Transverse colon (tissue), 4 donors: ENCODE measurements around the gene PRLR. TPM values are rescaled to one million over a fixed set of nuclear protein-coding genes. Genes with fewer than 3 reads are reported as not detected.

ENCODE experiments used
- DNase-seq: peaks from one replicate; pipeline ENCODE4 v3.0.0-alpha.2; 2019
- H3K27ac ChIP-seq, 4 donors: fragments of 200-600 bp; sonication (generic); 2 replicates each; pipeline ENCODE4 v1.5.1; 2016 to 2018; ENCODE audit warnings: inconsistent platforms in 4 of 4
- H3K27me3 ChIP-seq: fragments of 200-600 bp; sonication (generic); 2 replicates; pipeline ENCODE4 v1.5.1; 2017; ENCODE audit warnings: inconsistent platforms
- H3K36me3 ChIP-seq, 4 donors: fragments of 200-600 bp; sonication (generic); 2 replicates each; pipeline ENCODE4 v1.5.1; 2017 to 2019; ENCODE audit warnings: inconsistent platforms in 4 of 4
- H3K4me1 ChIP-seq, 4 donors: fragments of 200-600 bp; sonication (generic); 2 replicates each; pipeline ENCODE4 v1.5.1; 2017 to 2020; ENCODE audit warnings: inconsistent platforms in 4 of 4
- H3K4me3 ChIP-seq, 4 donors: fragments of 200-600 bp; sonication (generic); 1 replicate in 1 of 4; 2 replicates in 3 of 4; pipeline versions ENCODE4 v1.5.1 to v1.6.1; 2017 to 2019; ENCODE audit warnings: inconsistent platforms in 4 of 4
- H3K9me3 ChIP-seq, 2 donors: fragments of 200-600 bp; sonication (generic); 2 replicates each; pipeline ENCODE4 v1.5.1; 2017 to 2019; ENCODE audit warnings: inconsistent platforms in 2 of 2
- EP300 ChIP-seq: sonication (generic); formaldehyde crosslinking; IDR thresholded peaks from one replicate; pipeline ENCODE4 v1.6.1; 2017; ENCODE audit warnings: antibody characterized with exemption, low read depth
- POLR2A ChIP-seq: fragments of 450-650 bp; IDR thresholded peaks from one replicate; pipeline ENCODE4 v1.6.1; 2016; ENCODE audit warnings: antibody characterized with exemption, mild to moderate bottlenecking, moderate library complexity
- POLR2AphosphoS5 ChIP-seq, 3 donors: sonication (generic); formaldehyde crosslinking; IDR thresholded peaks; one replicate each; pipeline ENCODE4 v1.6.1; 2016; ENCODE audit warnings: antibody characterized with exemption in 3 of 3
- WGBS, 2 donors: methylation state at CpG; one replicate each; pipeline ENCODE4 v1.1.5; 2018; ENCODE audit warnings: low coverage in 1 of 2; 5-methylcytosine and 5-hydroxymethylcytosine counted together
- in situ Hi-C, 4 donors: fragments of 200-750 bp; cut with MboI; loops; one replicate each; pipeline versions ENCODE4 v1.15.0 to v1.15.1; 2017; ENCODE audit warnings: low sequenced_read_pairs in 3 of 4, low pct_ligation_motif_present in 1 of 4, low pct_unique_long_range_greater_than_20kb in 1 of 4
- intact Hi-C: fragments of 100-400 bp; cut with DNase I; formaldehyde crosslinking; loops from one replicate; pipeline ENCODE4 v1.15.1; 2023; ENCODE audit warnings: low total_unique reads
- total RNA-seq, 4 donors: library from RNA; depleted of rRNA; stranded (reverse); fragments of >200 nt; gene quantifications; one replicate each; pipeline ENCODE4 v1.1.0, GENCODE V29; 2016
- TF ChIP-seq, protein P1 (sequence below), 5 experiments: fragments of 200-600 bp in 3 of 5; fragments of 450-650 bp in 2 of 5; sonication (generic) in 3 of 5; IDR thresholded peaks; 1 replicate in 2 of 5; 2 replicates in 3 of 5; pipeline ENCODE4 v1.5.1; 2016 to 2017; ENCODE audit warnings: antibody characterized with exemption in 5 of 5, inconsistent platforms in 3 of 5, mild to moderate bottlenecking in 2 of 5, moderate library complexity in 1 of 5

Gene PRLR
- total RNA-seq, 4 donors from 2014 or later: 4.9 to 19.8 (median 13.0) TPM

DNA sequence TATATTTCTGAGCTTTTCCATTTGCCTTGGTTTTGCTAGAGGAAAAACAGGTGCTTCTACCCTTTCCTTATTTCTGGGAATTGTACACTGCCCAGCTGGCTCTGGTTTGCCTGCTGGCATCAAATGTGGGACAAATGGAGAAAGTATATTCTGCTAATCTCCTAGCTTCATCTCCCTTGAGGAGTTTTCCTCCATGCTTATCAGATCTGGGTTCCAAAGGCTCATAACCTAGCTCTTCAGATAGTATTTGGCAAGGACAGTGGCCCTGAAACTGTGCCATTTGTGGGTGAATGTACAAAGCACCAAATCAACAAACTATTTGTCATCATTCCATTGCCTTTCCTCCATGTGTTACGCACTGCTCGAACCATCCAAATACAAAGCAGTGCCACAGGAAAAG is 16.2 kb downstream of the PRLR start:
- no peak for TF ChIP-seq POLR2AphosphoS5 (IDR thresholded peaks at IDR 0.05)
- no peak for TF ChIP-seq EP300
- TF ChIP-seq, protein P1, sequence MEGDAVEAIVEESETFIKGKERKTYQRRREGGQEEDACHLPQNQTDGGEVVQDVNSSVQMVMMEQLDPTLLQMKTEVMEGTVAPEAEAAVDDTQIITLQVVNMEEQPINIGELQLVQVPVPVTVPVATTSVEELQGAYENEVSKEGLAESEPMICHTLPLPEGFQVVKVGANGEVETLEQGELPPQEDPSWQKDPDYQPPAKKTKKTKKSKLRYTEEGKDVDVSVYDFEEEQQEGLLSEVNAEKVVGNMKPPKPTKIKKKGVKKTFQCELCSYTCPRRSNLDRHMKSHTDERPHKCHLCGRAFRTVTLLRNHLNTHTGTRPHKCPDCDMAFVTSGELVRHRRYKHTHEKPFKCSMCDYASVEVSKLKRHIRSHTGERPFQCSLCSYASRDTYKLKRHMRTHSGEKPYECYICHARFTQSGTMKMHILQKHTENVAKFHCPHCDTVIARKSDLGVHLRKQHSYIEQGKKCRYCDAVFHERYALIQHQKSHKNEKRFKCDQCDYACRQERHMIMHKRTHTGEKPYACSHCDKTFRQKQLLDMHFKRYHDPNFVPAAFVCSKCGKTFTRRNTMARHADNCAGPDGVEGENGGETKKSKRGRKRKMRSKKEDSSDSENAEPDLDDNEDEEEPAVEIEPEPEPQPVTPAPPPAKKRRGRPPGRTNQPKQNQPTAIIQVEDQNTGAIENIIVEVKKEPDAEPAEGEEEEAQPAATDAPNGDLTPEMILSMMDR (IDR thresholded peaks at IDR 0.05): no peak
- no peak for TF ChIP-seq POLR2A
- H3K4me3 ChIP-seq: no peak overlapping the region
- H3K27me3 ChIP-seq: no peaks in the 10 kb centered on the region
- H3K4me1 ChIP-seq: no peaks in the 10 kb centered on the region
- WGBS, 2 donors: 100% methylated on average over 2 of the region's 2 CpGs
- in situ Hi-C loops: no loop called here
- no peaks in the 10 kb centered on the region for H3K9me3 ChIP-seq
- no peaks in the 10 kb centered on the region for H3K36me3 ChIP-seq
- H3K27ac ChIP-seq: no peak overlapping the region
- DNase-seq: no peak
- intact Hi-C loops: no loop called here

DNA sequence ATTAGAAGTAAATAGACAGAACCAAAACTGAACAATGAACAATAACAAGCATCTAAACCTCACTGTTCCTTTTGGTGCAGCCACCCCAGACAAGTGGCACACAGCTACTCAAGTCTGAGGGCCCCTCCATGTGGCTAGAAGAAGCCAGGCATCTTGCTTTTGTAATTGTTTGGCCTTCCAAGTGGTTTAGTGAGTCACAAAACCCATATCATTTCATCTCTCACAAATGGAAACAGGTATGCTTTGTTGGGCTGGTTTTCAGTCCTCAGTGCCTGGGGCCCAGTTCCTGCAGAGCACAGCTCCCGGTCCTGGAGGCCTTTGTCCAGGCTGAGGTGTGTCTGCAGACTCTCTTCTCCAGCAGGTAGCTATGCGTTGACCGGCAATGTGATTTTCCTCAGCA is 16.7 kb downstream of the PRLR start:
- no peak for DNase-seq
- intact Hi-C loops: no loop called here
- Histone ChIP-seq H3K4me1 (no peaks in the 10 kb centered on the region), H3K27me3 (no peaks in the 10 kb centered on the region), H3K27ac (no peak overlapping the region), H3K36me3 (no peaks in the 10 kb centered on the region), H3K4me3 (no peak overlapping the region), H3K9me3 (no peaks in the 10 kb centered on the region)
- no peak for TF ChIP-seq POLR2AphosphoS5 (IDR thresholded peaks at IDR 0.05)
- TF ChIP-seq POLR2A: no peak
- TF ChIP-seq, protein P1 (IDR thresholded peaks at IDR 0.05): no peak
- no peak for TF ChIP-seq EP300
- in situ Hi-C loops: no loop called here
- 96% methylated on average over 3 of the region's 3 CpGs; no CpG with 5 or more reads in 1 of the 2 donors for WGBS, 2 donors

DNA sequence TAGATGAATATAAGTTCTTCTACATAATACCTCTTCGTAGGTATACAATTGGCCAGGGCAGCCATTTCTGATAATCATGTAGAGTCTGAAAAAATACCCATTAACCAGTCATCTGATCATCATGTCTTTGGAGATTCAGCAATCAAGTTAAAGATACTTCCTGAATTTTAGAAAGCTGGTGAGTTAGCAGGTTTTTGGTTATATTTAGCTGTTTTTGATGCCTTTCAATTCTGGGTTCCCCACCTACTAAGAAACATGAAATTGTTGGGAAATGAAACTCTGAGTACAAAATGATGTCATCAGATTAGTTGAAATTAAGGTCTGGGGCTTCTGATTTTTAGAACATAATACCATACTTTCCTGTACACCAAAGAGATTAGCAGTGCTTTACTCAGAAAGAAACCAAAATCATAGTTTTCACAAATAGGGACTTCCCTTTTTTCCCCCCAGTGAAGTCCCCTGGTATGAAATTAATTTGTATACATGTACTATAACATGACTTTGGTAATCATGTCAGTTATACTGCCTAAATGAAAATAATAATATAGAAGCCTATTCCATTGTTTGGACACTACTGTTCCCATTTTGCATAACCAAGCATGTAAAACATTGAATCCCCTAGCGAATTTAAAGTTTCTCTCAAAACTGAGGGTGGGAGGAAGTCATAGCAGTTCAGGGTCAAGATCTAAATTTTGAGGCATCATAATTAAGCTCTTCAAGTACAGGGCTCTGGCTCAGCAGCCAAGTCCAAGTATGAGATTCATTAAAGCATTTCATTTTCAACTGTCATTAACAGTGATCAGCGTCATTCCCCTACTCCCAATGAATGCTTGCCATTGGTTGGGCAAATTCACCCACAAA is 17.9 kb downstream of the PRLR start:
- DNase-seq: no peak
- no peak for TF ChIP-seq EP300
- no peak for TF ChIP-seq POLR2A
- TF ChIP-seq POLR2AphosphoS5 (IDR thresholded peaks at IDR 0.05): no peak
- TF ChIP-seq, protein P1 (IDR thresholded peaks at IDR 0.05): no peak
- Histone ChIP-seq H3K9me3 (no peaks in the 10 kb centered on the region), H3K4me1 (no peaks in the 10 kb centered on the region), H3K27me3 (no peaks in the 10 kb centered on the region), H3K4me3 (no peak overlapping the region), H3K36me3 (no peaks in the 10 kb centered on the region), H3K27ac (no peak overlapping the region)
- in situ Hi-C loops (no loop called here), intact Hi-C loops (no loop called here)
- WGBS, 2 donors: 40 to 56% methylated on average over 2 to 3 of the region's 3 CpGs

DNA sequence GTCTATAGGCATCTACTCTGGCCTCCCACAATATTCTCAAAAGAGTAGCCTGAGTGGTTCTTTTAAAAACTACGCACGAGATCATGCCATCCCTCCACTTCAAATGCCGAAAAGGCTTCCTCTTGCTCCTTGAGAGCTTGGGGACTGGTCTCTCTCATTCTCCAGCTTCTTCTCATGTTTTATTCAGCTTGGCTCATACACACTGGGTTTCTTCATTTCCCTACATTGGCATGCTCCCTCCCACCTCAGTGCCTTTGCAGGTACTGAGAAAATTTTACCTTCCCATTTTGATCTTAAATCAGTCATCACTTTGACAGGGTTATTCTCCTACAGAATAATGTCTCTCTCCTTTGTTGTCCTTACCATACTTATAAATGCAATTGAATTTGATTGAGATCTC is 20.4 kb downstream of the PRLR start:
- H3K9me3 ChIP-seq: no peaks in the 10 kb centered on the region
- no peaks in the 10 kb centered on the region for H3K4me1 ChIP-seq
- in situ Hi-C loops: no loop called here
- no peak for DNase-seq
- intact Hi-C loops: no loop called here
- H3K36me3 ChIP-seq: no peaks in the 10 kb centered on the region
- 97% methylated on average over 3 of the region's 3 CpGs; no CpG with 5 or more reads in 1 of the 2 donors for WGBS, 2 donors
- H3K27me3 ChIP-seq: no peaks in the 10 kb centered on the region
- no peak for TF ChIP-seq POLR2AphosphoS5 (IDR thresholded peaks at IDR 0.05)
- no peak for TF ChIP-seq POLR2A
- TF ChIP-seq, protein P1 (IDR thresholded peaks at IDR 0.05): no peak
- no peak for TF ChIP-seq EP300
- no peak overlapping the region for H3K4me3 ChIP-seq
- H3K27ac ChIP-seq: no peak overlapping the region
